ENCODE data around the gene ARHGEF19.

- TF ChIP-seq CREB5 (CRISPR knock-in tag; IDR thresholded peaks at IDR 0.05; ENCODE audit: low read depth), result no peak
- no peak for TF ChIP-seq RARB (CRISPR knock-in tag; IDR thresholded peaks at IDR 0.05)
- no peak for TF ChIP-seq PATZ1 (CRISPR knock-in tag; IDR thresholded peaks at IDR 0.05; ENCODE audit: borderline replicate concordance)
- no peak for TF ChIP-seq BACH2 (CRISPR knock-in tag; IDR thresholded peaks at IDR 0.05; ENCODE audit: borderline replicate concordance)
- TF ChIP-seq GLIS3 (CRISPR knock-in tag; IDR thresholded peaks at IDR 0.05), result no peak
- TF ChIP-seq PPARA (CRISPR knock-in tag; IDR thresholded peaks at IDR 0.05; ENCODE audit: borderline replicate concordance), result no peak
- TF ChIP-seq ZFP3 (CRISPR knock-in tag; IDR thresholded peaks at IDR 0.05), result no peak
- TF ChIP-seq TSHZ2 (CRISPR knock-in tag; IDR thresholded peaks at IDR 0.05), result no peak
- no peak for TF ChIP-seq OSR1 (CRISPR knock-in tag; IDR thresholded peaks at IDR 0.05)
- TF ChIP-seq ESRRG (CRISPR knock-in tag; IDR thresholded peaks at IDR 0.05), result no peak
These were observed 38.1 kb downstream of the ARHGEF19 start for GRCh38 chr1:16174261-16174868.
